GM18517 (cell line): ENCODE data around the gene TRABD2B.

Experiments
- ATAC-seq: cut with Tn5 transposase; IDR thresholded peaks from one replicate; pipeline ENCODE4 v1.9.1; 2021; ENCODE audit warnings: mild to moderate bottlenecking, moderate library complexity; ENCODE audit not compliant: unreplicated experiment

The TRABD2B gene

DNA sequence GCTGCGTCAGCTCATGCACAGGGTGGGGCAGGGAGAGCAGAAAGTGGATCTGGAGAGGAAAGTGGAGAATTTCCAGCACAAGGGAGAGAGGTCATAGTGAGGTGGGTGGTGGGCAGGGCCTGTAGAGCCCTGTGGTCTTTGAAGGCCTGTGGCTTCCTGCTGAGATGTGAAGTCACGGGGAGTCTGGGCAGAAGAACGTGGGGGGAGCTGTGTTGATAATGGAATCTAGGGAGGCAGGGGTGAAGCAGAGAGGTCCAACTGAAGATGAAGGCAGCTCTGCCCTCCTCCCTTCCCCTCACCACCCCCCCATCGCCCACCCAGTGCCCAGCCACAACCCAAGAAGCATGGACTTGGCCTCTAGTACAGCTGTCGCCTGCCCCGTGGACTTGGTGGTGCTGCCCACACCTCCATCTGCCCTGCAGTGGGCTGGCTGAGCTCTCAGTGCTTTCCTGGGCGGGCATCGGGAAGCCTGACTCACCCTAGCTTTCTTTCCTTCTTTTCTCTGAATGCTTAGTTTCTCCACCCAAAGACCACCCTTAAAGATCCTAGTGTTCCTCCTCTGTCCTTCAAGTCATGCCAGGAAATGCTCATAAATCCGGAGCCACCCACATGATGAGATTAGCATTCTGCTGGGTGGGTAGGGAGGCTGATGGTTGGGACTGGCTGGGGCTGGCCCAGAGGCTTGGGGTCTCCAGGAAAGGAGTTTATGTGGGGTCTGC, 186.1 kb downstream of the TRABD2B start:
- no peak for ATAC-seq

DNA sequence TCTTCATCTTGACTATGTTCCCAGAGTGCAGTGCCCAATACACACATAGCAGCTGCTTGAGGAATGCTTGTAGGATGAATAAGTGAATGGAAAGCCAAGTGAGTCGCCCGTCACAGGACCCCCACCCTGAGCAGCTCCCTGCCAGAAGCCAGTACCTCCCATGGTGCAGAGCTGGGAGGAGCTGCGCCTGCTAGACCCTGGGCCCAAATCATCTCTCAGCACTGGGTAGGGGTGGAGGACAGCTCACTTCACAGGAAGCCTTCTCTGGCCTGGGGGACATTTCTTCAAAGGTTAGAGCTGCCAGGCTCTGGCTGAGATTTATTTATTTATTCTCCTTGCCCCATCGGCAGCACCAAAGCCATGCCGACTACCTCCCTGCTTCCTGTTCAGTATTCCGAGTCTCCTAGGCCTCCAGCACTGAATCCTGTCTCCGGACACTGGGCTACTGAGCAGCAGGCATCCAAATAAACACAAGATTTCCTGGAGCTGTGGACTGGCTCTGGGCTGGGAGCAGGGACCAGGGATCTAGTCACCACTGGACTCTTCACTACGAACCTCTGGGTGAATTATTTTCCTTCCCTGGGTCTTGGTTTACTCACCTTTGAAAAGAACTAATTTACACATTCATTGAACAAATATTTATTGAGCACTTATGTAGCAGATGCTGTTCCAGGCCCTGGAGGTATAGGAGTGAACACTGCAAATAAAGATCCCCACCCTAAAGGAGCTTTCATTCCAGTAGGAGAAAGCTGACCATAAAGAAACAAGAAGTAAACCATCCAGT, 187.7 kb downstream of the TRABD2B start:
- ATAC-seq: no peak

DNA sequence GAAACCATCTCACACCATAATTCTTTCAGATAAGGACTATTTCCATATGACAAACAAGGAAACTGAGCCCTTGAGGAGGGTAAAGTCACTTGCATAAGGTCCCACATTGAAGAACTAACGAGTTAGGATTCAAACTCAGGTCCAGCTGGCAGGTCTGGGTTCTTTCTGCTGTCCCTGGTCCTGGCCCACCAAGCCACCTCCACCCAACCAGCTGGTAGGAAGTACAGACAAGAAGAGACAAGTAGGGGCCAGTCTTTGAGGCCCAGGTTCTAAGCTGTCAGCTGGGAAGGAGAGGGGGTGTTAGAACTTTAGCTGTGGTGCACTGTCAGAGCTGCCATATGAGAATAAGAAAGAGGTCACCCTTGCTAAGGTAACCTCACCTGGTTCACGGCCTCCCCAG, 188.6 kb downstream of the TRABD2B start:
- ATAC-seq: no peak

GRCh38 chr1:47805921-47806361, 191.2 kb downstream of the TRABD2B start:
- ATAC-seq: no peak

GRCh38 chr1:47805018-47805417, 192.2 kb downstream of the TRABD2B start:
- no peak for ATAC-seq

DNA sequence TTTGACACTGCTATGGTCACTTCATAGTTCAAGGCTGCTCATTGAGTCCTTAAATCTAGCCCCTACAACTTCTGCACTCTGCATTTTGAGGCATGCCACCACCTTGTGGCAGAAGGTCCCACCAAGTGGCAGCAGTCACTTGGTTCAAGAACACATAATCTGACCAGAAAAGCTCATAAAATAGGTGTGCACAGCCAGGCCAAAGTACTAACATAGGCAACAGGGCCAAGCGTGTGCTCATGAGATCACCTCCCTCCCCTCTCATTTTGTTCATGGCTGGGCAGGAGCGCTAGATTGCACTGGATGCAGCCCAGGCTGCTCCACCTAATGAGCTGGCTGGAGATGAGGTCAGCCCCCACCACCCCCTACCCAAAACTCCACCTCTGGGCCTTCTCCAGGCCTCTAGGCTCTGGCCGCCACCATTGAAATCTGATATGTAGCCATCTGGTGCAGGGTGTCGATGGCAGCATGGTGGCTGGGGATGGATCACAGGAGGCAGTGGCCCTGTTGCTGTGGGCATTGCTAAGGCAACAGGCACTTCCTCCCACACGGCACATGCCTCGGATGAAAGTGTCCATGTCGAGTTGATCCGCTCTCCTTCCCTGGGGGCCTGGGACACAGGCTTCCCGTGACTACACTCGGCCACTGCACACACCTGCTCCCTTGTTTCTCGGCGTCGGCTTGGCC, 193.2 kb downstream of the TRABD2B start:
- ATAC-seq: no peak

- no peak for ATAC-seq
These were observed 199.6 kb downstream of the TRABD2B start for GRCh38 chr1:47797575-47797974.

GRCh38 chr1:47796626-47797025, 200.6 kb downstream of the TRABD2B start:
- no peak for ATAC-seq

DNA sequence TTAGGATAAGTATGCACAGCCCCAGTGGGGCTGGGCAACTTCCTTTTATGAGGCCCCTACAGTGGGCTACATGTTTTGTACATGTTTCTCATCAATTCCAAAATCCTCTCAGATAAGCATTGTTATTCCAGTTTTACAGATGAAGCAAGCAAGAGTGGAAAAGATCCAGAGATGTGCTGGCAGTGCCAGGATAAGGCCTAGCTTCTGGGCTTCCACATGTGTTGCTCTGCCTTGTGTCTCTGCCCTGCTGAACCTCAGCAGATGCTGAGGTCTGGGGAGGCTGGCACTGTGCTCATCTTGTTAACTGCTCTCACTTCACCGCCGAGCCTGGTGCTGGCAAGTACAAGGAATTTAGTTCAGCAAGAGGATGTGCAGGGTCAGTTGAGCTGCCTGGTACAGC, 202.1 kb downstream of the TRABD2B start:
- ATAC-seq: no peak

GRCh38 chr1:47794530-47794929, 202.7 kb downstream of the TRABD2B start:
- ATAC-seq: no peak

DNA sequence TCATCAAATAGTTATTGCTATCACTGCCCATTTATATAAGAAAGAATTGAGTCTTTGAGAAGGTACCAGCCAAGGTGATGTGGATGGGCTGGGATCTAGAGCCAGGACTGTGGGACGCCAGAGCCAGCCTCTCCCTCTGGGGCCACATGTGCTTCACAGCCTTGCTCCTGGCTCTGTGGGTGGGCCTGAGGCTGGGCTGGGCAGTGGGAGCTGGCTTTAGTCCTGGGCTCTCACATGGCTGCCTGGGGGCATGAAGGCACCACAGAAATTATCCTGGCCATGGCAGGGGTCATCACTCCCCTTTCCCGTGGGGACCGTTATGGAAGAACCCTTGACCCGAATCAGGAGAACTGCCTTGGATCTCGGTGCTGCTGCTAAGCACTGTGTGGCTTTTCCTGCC, 203.1 kb downstream of the TRABD2B start:
- no peak for ATAC-seq

DNA sequence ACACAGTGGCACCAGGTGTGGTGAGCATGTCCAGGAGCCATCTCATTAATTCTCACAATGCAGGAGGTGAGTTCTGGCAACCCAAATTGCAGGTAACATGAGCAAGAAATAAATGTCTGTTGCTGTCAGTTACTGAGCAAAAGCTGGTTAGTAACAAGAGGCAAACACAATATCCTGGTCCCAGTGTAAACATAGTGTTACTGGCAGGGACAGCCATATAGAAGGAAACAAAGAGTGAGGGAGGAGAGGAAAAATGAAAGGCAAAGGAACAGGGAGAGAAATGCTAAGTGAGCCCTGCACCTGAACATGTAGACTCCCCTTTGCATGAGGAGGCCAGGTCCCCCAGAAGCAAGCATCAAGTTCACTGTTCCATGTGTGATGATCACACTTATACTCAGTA, 203.6 kb downstream of the TRABD2B start:
- ATAC-seq: no peak

DNA sequence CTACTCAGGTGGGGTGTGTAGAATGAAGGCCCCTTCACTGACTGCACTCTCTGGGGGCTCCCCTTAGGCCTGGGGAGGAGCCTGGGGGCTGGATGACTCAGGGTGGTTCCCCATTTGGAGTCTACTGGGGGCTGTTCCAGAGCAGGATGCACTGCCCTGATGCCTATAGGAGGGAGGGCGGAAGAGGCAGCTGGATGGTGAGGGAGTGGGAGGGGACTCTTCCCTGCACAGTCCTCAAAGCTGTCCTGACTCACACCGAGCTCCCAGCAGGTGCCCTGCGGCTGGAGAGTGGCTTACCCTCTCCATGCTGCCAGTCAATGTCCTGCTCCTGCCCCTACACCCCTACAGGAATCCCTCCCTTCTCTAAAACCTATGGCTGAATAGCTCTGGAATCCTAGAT, 204.4 kb downstream of the TRABD2B start:
- no peak for ATAC-seq

- ATAC-seq: no peak
These were observed 205.1 kb downstream of the TRABD2B start for GRCh38 chr1:47791879-47792608.

DNA sequence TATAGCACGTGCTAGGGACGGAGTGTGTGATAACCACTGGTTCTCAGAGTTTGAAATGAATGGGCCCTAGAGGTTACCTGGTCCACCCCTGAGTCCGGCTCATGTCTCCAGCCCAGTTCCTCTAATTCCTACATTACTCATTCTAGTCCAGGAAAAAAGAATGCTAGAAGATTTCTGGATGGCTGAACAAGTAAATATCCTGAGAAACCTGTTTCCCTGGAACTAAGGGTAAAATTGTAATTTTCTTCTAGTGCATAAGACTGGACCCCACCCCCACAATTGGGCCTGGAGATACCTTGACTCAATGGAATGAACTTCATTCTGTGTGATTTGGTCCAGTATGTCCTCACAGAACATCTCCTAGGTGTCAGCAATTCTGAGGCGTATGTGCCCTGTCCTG, 208.4 kb downstream of the TRABD2B start:
- ATAC-seq: no peak

DNA sequence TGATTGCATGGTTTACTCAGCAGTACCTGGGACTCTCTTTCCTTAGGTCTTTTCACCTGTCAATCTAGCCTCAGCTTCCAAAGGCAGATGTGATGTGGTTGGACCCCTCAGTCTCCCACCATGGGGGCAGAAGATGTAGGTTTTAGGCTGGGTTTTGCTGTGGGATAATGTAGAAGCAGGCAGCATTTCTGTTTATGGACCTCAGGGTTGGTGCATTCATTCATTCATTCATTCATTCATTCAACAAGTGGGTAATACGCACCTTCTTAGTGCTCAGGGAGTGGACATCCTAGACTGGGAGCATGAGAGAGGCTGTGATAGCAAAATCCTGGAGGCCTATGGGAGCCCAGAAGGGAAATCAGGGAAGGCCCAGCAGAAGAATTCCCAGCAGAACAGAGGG, 209.6 kb downstream of the TRABD2B start:
- ATAC-seq: no peak

GRCh38 chr1:47786316-47786715, 210.9 kb downstream of the TRABD2B start:
- ATAC-seq: no peak

DNA sequence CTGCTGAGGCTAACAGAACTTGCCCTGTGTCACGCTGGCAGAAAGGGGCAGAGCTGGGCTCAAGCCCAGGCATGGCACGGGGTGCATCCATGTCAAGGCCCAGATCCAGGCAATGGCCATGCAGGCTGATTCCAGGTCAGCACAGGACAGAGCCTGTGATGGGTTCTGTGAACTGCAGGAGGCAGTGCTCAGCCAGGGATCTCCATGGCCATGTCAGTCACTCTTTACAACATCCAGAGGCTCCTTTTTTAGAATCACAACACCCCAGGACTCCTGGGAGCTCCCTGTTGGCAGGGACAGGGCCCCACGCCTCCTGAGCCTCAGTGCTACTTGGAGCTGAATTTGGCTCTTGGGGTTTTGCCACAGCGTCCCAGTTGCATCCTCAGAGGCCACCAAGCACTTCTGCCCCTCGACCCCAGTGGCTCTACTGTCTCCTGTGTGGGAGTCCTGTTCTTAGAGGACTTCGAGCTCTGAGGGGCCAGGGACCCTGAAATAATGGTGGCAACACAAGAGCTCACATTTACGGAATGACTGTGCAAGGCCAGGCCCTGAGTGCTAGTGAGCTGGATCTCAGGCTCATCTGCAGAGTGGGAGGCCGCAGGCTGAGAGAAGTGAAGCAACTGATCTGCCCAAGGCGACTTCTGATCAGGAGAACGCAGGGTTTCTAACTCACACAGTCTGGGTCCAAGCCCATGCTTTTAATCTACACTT, 211.5 kb downstream of the TRABD2B start:
- ATAC-seq: no peak

DNA sequence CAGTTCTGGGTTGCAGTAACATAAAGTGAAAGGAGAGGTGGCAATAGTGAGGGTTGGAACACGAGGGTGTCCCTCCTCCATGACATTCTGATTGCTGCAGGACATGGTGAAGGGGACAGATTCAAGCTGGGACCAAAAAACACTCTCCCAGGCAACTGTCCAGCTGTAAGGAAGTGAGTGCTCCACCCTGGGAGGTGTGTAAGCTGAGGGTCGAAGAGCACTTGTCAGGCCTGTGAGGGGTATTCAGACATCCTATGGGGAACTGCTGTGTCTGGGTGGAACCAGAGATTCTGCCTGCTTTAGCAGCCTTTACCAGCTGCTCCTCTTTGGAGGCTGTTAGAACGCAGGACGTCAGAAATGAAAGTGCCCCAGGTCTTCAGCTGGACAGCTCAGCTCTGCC, 212.1 kb downstream of the TRABD2B start:
- ATAC-seq: no peak

GRCh38 chr1:47784497-47784822, 212.7 kb downstream of the TRABD2B start:
- ATAC-seq: no peak
